Pancreas (tissue), 10 donors: ENCODE results near the gene RAB36. TPM values are rescaled to one million over a fixed set of nuclear protein-coding genes. Genes with fewer than 3 reads are reported as not detected.

Experiments
- ATAC-seq, 4 donors: fragments of 200-7000 bp; cut with Tn5 transposase; one replicate each; pipeline versions ENCODE4 v1.8.0 to v1.9.1; 2020; ENCODE audit warnings: mild to moderate bottlenecking in 4 of 4, moderate library complexity in 4 of 4
- DNase-seq, 6 donors: peaks; one replicate each; pipeline ENCODE4 v3.0.0-alpha.2; 2020
- FAIRE-seq: peaks from 2 replicates; lab custom pipeline; 2012; peaks lifted over from hg19 to GRCh38; lab: Jason Lieb, UNC
- H3K27ac ChIP-seq, 4 donors: fragments of 200-600 bp; sonication (generic); 1 replicate in 3 of 4; 2 replicates in 1 of 4; pipeline versions ENCODE4 v1.5.0 to v1.8.0; 2020
- H3K27me3 ChIP-seq, 4 donors: fragments of 200-600 bp; one replicate each; pipeline ENCODE4 v1.8.0; 2021
- H3K36me3 ChIP-seq, 3 donors: fragments of 200-600 bp; sonication (generic) in 1 of 3; one replicate each; pipeline versions ENCODE4 v1.5.0 to v1.8.0; 2020 to 2021
- H3K4me1 ChIP-seq, 3 donors: fragments of 200-600 bp; one replicate each; pipeline ENCODE4 v1.8.0; 2021
- H3K4me3 ChIP-seq, 4 donors: fragments of 200-600 bp; sonication (generic) in 2 of 4; one replicate each; pipeline versions ENCODE4 v1.5.0 to v1.8.0; 2020 to 2021
- H3K9me3 ChIP-seq, 4 donors: fragments of 200-600 bp; one replicate each; pipeline ENCODE4 v1.8.0; 2021
- CTCF ChIP-seq, 4 donors: fragments of 200-600 bp; sonication (generic) in 3 of 4; IDR thresholded peaks; one replicate each; pipeline versions ENCODE4 v1.5.0 to v1.8.0; 2021; ENCODE audit warnings: antibody characterized with exemption in 4 of 4
- WGBS, 2 donors: extraction: QIAGEN DNeasy Blood & Tissue Kit; methylation state at CpG; one replicate each; pipeline ENCODE4 v1.1.7; 2013; 5-methylcytosine and 5-hydroxymethylcytosine counted together
- intact Hi-C, 3 donors: fragments of 100-400 bp; cut with DNase I; formaldehyde crosslinking; loops; one replicate each; pipeline versions ENCODE4 v1.11.1 to v1.14.2; 2022
- polyA plus RNA-seq, 2 donors: library from polyadenylated mRNA; stranded (reverse); fragments of 200-250 nt; gene quantifications; one replicate each; pipeline ENCODE4 v1.2.3, GENCODE V29; 2013
- total RNA-seq, 6 donors: library from RNA; stranded (reverse); fragmentation: NEBNext Ultra II Directional in 4 of 6; extraction: Animal tissue kit (Norgen Biotek cat#: 25700) in 4 of 6; gene quantifications; one replicate each; pipeline versions ENCODE4 v1.2.1 to v1.2.4, GENCODE V29; 2021 to 2023
- donor health status: healthy with polysubstance abuse.
- donor health status: DM: no; HTN: no; CAD: no; lungs with moderate emphysema.
- donor health status: DM: no; HTN: no; CAD: no.
- donor health status: control.
- donor health status: control.
- donor health status: Bipolar disorder and iron deficiency.
- donor health status: DM: yes; HTN: yes; CAD: no.
- donor health status: DM: no; HTN: no; CAD: no.
- donor health status: DM: no; HTN: no; CAD: no.
- donor health status: DM: yes; HTN: yes; CAD: no.

RAB36 gene
- total and polyA plus RNA-seq, 8 donors: 1.2 to 7.3 (median 3.1) TPM

GRCh38 chr22:23098718-23099530 lies 46.4 kb upstream of the RAB36 start:
- no peak for FAIRE-seq
- Histone ChIP-seq H3K27me3 (no peaks in the 10 kb centered on the region), H3K36me3 (no peaks in the 10 kb centered on the region), H3K27ac (peak overlapping the region; percentile 22 to 73 (median 54)), H3K4me3 (no peak overlapping the region), H3K9me3 (no peaks in the 10 kb centered on the region), H3K4me1 (no peaks in the 10 kb centered on the region)
- TF ChIP-seq CTCF (IDR thresholded peaks at IDR 0.05): no peak
- ATAC-seq: peak; percentile 73 to 80 (median 78)
- WGBS, 2 donors: 45 to 51% methylated on average over 26 to 28 of the region's 28 CpGs
- DNase-seq: peak in 4 of 6 donors; percentile 30 to 64 (median 60)
- intact Hi-C loops: no loop called here

- Histone ChIP-seq H3K9me3 (no peaks in the 10 kb centered on the region), H3K4me3 (no peak overlapping the region), H3K27me3 (no peaks in the 10 kb centered on the region), H3K27ac (peak overlapping the region in 3 of 4 donors; percentile 22 to 73 (median 54)), H3K36me3 (no peaks in the 10 kb centered on the region), H3K4me1 (no peaks in the 10 kb centered on the region)
- WGBS, 2 donors: 85 to 88% methylated on average over 6 of the region's 6 CpGs
- FAIRE-seq (no peak), ATAC-seq (no peak), DNase-seq (no peak)
- intact Hi-C loops: no loop called here
- TF ChIP-seq CTCF (IDR thresholded peaks at IDR 0.05): no peak
Measured at GRCh38 chr22:23099531-23099804, 45.8 kb upstream of the RAB36 start.

GRCh38 chr22:23100124-23100801 lies 45.0 kb upstream of the RAB36 start:
- ATAC-seq (no peak), FAIRE-seq (no peak), DNase-seq (no peak)
- no peaks in the 10 kb centered on the region for H3K27me3 ChIP-seq
- no peak for TF ChIP-seq CTCF (IDR thresholded peaks at IDR 0.05)
- H3K4me3 ChIP-seq: no peak overlapping the region
- whole genome bisulfite sequencing, 2 donors: 78 to 85% methylated on average over 7 of the region's 7 CpGs
- H3K27ac ChIP-seq: peak overlapping the region in 1 of 4 donors; percentile 54
- H3K9me3 ChIP-seq: no peaks in the 10 kb centered on the region
- H3K4me1 ChIP-seq: no peaks in the 10 kb centered on the region
- intact Hi-C loops: no loop called here
- no peaks in the 10 kb centered on the region for H3K36me3 ChIP-seq

- Histone ChIP-seq H3K27ac (no peak overlapping the region), H3K36me3 (no peaks in the 10 kb centered on the region), H3K4me1 (no peaks in the 10 kb centered on the region), H3K27me3 (no peaks in the 10 kb centered on the region), H3K9me3 (no peaks in the 10 kb centered on the region), H3K4me3 (no peak overlapping the region)
- FAIRE-seq (no peak), ATAC-seq (no peak), DNase-seq (no peak)
- 84 to 93% methylated on average over 2 to 3 of the region's 3 CpGs for WGBS, 2 donors
- no peak for TF ChIP-seq CTCF (IDR thresholded peaks at IDR 0.05)
- intact Hi-C loops: no loop called here
Measured at GRCh38 chr22:23101524-23101923, 43.8 kb upstream of the RAB36 start.
